Hepatocyte (in vitro differentiated cells): ENCODE data around the gene GATAD2A.

Source experiments
- EZH2 ChIP-seq: fragments of 200-600 bp; sonication (generic); IDR thresholded peaks from 2 replicates; pipeline ENCODE4 v1.6.1; 2016; ENCODE audit warnings: antibody characterized with exemption, mild to moderate bottlenecking, borderline replicate concordance
- EZH2phosphoT487 ChIP-seq: fragments of 200-600 bp; sonication (generic); IDR thresholded peaks from one replicate; pipeline ENCODE4 v1.6.1; 2018; ENCODE audit warnings: antibody characterized with exemption, mild to moderate bottlenecking, low read depth, moderate library complexity; ENCODE audit not compliant: unreplicated experiment, severe bottlenecking
- TF ChIP-seq, protein P1 (sequence below): fragments of 200-600 bp; sonication (generic); IDR thresholded peaks from 2 replicates; pipeline ENCODE4 v1.5.1; 2016; ENCODE audit warnings: antibody characterized with exemption, mild to moderate bottlenecking; ENCODE audit not compliant: poor library complexity

DNA sequence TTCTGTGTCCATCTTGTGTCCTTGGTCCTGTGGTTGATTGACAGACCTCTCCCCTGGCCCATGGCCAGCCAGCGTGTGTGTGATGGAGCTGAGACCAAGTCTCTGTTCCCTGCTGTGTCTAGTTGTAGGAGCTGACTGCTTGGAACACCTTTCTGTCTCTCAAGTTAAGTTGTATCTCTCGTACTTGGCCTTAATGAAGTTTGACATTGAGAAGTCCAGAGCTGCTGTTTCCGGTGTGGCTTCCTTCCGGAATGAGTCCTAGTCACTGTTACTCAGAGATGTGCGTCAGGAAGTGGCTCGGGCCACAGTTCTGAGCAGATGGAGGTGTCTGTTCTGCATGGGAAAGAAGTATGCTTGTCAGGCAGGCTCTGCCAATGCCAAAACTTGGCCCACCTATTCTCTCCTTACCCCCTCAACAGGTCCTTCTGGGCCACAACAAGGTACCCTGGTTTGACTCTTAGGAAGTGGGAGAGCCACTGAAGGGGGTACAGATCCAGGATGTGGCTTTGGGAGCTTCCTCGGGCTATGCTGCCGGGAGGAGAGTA, 54.3 kb downstream of the GATAD2A start:
- TF ChIP-seq, protein P1, sequence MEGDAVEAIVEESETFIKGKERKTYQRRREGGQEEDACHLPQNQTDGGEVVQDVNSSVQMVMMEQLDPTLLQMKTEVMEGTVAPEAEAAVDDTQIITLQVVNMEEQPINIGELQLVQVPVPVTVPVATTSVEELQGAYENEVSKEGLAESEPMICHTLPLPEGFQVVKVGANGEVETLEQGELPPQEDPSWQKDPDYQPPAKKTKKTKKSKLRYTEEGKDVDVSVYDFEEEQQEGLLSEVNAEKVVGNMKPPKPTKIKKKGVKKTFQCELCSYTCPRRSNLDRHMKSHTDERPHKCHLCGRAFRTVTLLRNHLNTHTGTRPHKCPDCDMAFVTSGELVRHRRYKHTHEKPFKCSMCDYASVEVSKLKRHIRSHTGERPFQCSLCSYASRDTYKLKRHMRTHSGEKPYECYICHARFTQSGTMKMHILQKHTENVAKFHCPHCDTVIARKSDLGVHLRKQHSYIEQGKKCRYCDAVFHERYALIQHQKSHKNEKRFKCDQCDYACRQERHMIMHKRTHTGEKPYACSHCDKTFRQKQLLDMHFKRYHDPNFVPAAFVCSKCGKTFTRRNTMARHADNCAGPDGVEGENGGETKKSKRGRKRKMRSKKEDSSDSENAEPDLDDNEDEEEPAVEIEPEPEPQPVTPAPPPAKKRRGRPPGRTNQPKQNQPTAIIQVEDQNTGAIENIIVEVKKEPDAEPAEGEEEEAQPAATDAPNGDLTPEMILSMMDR = no peak
- TF ChIP-seq EZH2phosphoT487 = no peak
- no peak for TF ChIP-seq EZH2
